Heart left ventricle (tissue), 13 donors: ENCODE measurements around the gene LASP1.
A peak's percentile ranks its signal among the peaks of the same experiment; 100 is the strongest.

ENCODE experiments used
- CTCF ChIP-seq, 12 donors: fragments of 200-600 bp; sonication (generic) in 4 of 12; IDR thresholded peaks; one replicate each; pipeline versions ENCODE4 v1.5.0 to v1.8.0; 2018 to 2022; ENCODE audit warnings: antibody characterized with exemption in 12 of 12, mild to moderate bottlenecking in 5 of 12
- POLR2A ChIP-seq, 2 donors: fragments of 450-650 bp; IDR thresholded peaks; one replicate each; pipeline ENCODE4 v1.6.1; 2017; ENCODE audit warnings: antibody characterized with exemption in 2 of 2, mild to moderate bottlenecking in 2 of 2, moderate library complexity in 2 of 2
- donor health status: ischemic (EF 13 %, LVEDD 7.1; RV severe dilation, severe dysfunction).
- donor health status: DM: no; HTN: yes; CAD: no.
- donor health status: DM: no; HTN: no; CAD: no.
- donor health status: ischemic (EF 25% LVEDD 6.9; RV normal size, moderate dysfunction).
- donor health status: ischemic (EF 25% LVEDD 5.7; RV mildly dilated, moderate dysfunction).
- donor health status: ischemic (EF 35%, LVEDD 5.7; RV mildly dilated, moderate dysfunction).
- donor health status: nonischemic (EF 11% LVEDD 7.7; RV severe dilation, severe dysfunction).
- donor health status: DM: yes; HTN: yes; CAD: no.
- donor health status: PGD.
- donor health status: ischemic (EF 29% LVEDD 5.4; RV normal size, mild dysfunction).
- donor health status: nonischemic (EF 23%, LVEDD 6.1; RV moderate dilation, normal function).

GRCh38 chr17:38824899-38825761 is 44.7 kb upstream of the LASP1 start, which contains the start of gene CWC25:
- peak; percentile 5 to 84 for TF ChIP-seq POLR2A (IDR thresholded peaks at IDR 0.05)
- no peak for TF ChIP-seq CTCF (IDR thresholded peaks at IDR 0.05)
